Heart right ventricle (tissue), 16 donors: ENCODE results near the gene DRG2. TPM values are rescaled to one million over a fixed set of nuclear protein-coding genes. Genes with fewer than 3 reads are reported as not detected.

ENCODE experiments used
- ATAC-seq, 8 donors: fragments of 200-7000 bp; cut with Tn5 transposase; one replicate each; pipeline ENCODE4 v1.9.1; 2020; ENCODE audit warnings: mild to moderate bottlenecking in 8 of 8, moderate library complexity in 8 of 8, moderate number of reproducible peaks in 1 of 8
- DNase-seq, 2 donors: peaks; one replicate each; pipeline ENCODE4 v3.0.0-alpha.2; 2020
- H3K27ac ChIP-seq, 10 donors: fragments of 200-600 bp; sonication (generic) in 2 of 10; one replicate each; pipeline versions ENCODE4 v1.5.0 to v1.8.0; 2020 to 2022; ENCODE audit warnings: mild to moderate bottlenecking in 3 of 10
- H3K27me3 ChIP-seq, 7 donors: fragments of 200-600 bp; one replicate each; pipeline ENCODE4 v1.8.0; 2021 to 2022; ENCODE audit warnings: mild to moderate bottlenecking in 2 of 7
- H3K36me3 ChIP-seq, 9 donors: fragments of 200-600 bp; sonication (generic) in 1 of 9; one replicate each; pipeline versions ENCODE4 v1.5.0 to v1.8.0; 2020 to 2022; ENCODE audit warnings: mild to moderate bottlenecking in 2 of 9
- H3K4me1 ChIP-seq, 9 donors: fragments of 200-600 bp; sonication (generic) in 1 of 9; one replicate each; pipeline versions ENCODE4 v1.5.0 to v1.8.0; 2020 to 2022; ENCODE audit warnings: mild to moderate bottlenecking in 4 of 9
- H3K4me3 ChIP-seq, 10 donors: fragments of 200-600 bp; sonication (generic) in 2 of 10; one replicate each; pipeline versions ENCODE4 v1.5.0 to v1.8.0; 2020 to 2022; ENCODE audit warnings: mild to moderate bottlenecking in 7 of 10, moderate library complexity in 2 of 10
- H3K9me3 ChIP-seq, 11 donors: fragments of 200-600 bp in 10 of 11; sonication (generic) in 2 of 11; one replicate each; pipeline versions ENCODE4 v1.5.0 to v1.8.0; 2013 to 2022; ENCODE audit warnings: mild to moderate bottlenecking in 2 of 11, control low read depth in 1 of 11, moderate library complexity in 1 of 11
- WGBS, 2 donors: extraction: QIAGEN DNeasy Blood & Tissue Kit; methylation state at CpG; one replicate each; pipeline ENCODE4 v1.1.7; 2013; ENCODE audit warnings: inconsistent platforms in 1 of 2; 5-methylcytosine and 5-hydroxymethylcytosine counted together
- intact Hi-C, 10 donors: fragments of 100-400 bp; cut with DNase I; formaldehyde crosslinking; loops; one replicate each; pipeline versions ENCODE4 v1.11.1 to v1.14.2; 2022
- polyA plus RNA-seq, 2 donors: library from polyadenylated mRNA; stranded (reverse); fragments of 200-250 nt; gene quantifications; one replicate each; pipeline ENCODE4 v1.2.3, GENCODE V29; 2013
- total RNA-seq, 10 donors: library from RNA; stranded (reverse); fragmentation: NEBNext Ultra II Directional in 3 of 10; extraction: Animal tissue kit (Norgen Biotek cat#: 25700) in 3 of 10; gene quantifications; one replicate each; pipeline versions ENCODE4 v1.2.1 to v1.2.4, GENCODE V29; 2021 to 2023
- TF ChIP-seq, protein P1 (sequence below), 9 donors: fragments of 200-600 bp; sonication (generic) in 2 of 9; IDR thresholded peaks; one replicate each; pipeline versions ENCODE4 v1.5.0 to v1.8.0; 2021 to 2022; ENCODE audit warnings: antibody characterized with exemption in 9 of 9, mild to moderate bottlenecking in 5 of 9, moderate library complexity in 1 of 9
- donor health status: Arrhythmogenic right ventricular cardiomyopathy.
- donor health status: ischemic (EF 13 %, LVEDD 7.1; RV severe dilation, severe dysfunction).
- donor health status: healthy with polysubstance abuse.
- donor health status: DM: no; HTN: yes; CAD: no.
- donor health status: DM: no; HTN: no; CAD: no.
- donor health status: ischemic (EF 25% LVEDD 6.9; RV normal size, moderate dysfunction).
- donor health status: ischemic (EF 25% LVEDD 5.7; RV mildly dilated, moderate dysfunction).
- donor health status: healthy.
- donor health status: DM: yes; HTN: yes; CAD: no.
- donor health status: Ischemic cardiomyopathy.
- donor health status: ischemic (EF 35%, LVEDD 5.7; RV mildly dilated, moderate dysfunction).
- donor health status: nonischemic (EF 11% LVEDD 7.7; RV severe dilation, severe dysfunction).
- donor health status: DM: yes; HTN: yes; CAD: no.
- donor health status: PGD.
- donor health status: ischemic (EF 29% LVEDD 5.4; RV normal size, mild dysfunction).
- donor health status: nonischemic (EF 23%, LVEDD 6.1; RV moderate dilation, normal function).

DRG2 gene
- total and polyA plus RNA-seq, 12 donors = 18.1 to 44.3 (median 21.2) TPM

DNA sequence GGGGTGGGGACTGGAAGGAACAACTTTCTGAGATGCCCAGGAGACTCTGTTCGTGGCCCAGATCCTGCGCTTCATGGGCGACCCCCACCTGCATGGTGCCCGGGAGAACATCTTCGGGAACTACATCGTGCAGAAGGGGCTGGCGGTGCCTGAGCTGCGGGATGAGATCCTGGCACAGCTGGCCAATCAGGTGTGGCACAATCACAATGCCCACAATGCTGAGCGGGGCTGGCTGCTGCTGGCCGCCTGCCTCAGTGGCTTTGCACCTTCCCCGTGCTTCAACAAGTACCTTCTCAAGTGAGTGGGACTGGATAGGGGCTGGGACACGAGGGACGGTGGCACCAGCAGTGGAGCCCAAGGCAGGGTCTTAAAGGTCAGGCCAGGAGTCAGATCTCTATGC, 58.1 kb downstream of the DRG2 start:
- Histone ChIP-seq H3K4me1 (peaks cover 0 to 6% (median 0%) of the 10 kb centered on the region in 9 donors), H3K4me3 (no peak overlapping the region), H3K9me3 (no peaks in the 10 kb centered on the region), H3K27ac (no peak overlapping the region), H3K36me3 (no peaks in the 10 kb centered on the region), H3K27me3 (no peaks in the 10 kb centered on the region)
- ATAC-seq (no peak), DNase-seq (no peak)
- intact Hi-C loops = loop anchor here in 3 of 10 donors (10.0 kb wide), 2 partner anchors 59 to 69 kb away; no protein-coding TSS in a partner anchor
- WGBS, 2 donors = 86 to 91% methylated on average over 13 of the region's 13 CpGs
- TF ChIP-seq, protein P1, sequence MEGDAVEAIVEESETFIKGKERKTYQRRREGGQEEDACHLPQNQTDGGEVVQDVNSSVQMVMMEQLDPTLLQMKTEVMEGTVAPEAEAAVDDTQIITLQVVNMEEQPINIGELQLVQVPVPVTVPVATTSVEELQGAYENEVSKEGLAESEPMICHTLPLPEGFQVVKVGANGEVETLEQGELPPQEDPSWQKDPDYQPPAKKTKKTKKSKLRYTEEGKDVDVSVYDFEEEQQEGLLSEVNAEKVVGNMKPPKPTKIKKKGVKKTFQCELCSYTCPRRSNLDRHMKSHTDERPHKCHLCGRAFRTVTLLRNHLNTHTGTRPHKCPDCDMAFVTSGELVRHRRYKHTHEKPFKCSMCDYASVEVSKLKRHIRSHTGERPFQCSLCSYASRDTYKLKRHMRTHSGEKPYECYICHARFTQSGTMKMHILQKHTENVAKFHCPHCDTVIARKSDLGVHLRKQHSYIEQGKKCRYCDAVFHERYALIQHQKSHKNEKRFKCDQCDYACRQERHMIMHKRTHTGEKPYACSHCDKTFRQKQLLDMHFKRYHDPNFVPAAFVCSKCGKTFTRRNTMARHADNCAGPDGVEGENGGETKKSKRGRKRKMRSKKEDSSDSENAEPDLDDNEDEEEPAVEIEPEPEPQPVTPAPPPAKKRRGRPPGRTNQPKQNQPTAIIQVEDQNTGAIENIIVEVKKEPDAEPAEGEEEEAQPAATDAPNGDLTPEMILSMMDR (IDR thresholded peaks at IDR 0.05) = no peak

DNA sequence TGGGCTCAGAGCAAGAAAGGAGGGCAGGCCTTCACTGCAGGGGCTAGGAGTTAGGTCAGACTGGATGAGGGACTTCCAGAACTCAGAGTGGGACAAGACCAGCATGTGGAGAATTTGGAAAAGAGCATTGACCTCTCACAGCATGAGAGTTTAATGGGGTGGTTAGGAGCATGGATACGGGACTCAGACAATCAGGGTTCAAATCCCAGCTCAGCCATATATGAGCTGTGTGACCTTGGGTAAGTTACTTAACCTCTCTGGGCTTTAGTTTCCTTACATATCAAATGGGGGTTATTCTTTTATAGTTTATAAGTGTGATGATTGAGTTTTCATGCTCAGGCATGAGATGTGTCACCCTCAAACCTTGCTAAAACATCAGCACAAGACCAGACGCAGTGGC, 58.5 kb downstream of the DRG2 start:
- Histone ChIP-seq H3K9me3 (no peaks in the 10 kb centered on the region), H3K4me3 (no peak overlapping the region), H3K36me3 (no peaks in the 10 kb centered on the region), H3K4me1 (peaks cover 0 to 1% (median 0%) of the 10 kb centered on the region in 9 donors), H3K27me3 (no peaks in the 10 kb centered on the region), H3K27ac (no peak overlapping the region)
- WGBS, 2 donors = 88 to 94% methylated on average over 2 of the region's 2 CpGs
- intact Hi-C loops = loop anchor here in 3 of 10 donors (10.0 kb wide), 2 partner anchors 59 to 69 kb away; no protein-coding TSS in a partner anchor
- TF ChIP-seq, protein P1 (IDR thresholded peaks at IDR 0.05) = no peak
- DNase-seq (no peak), ATAC-seq (no peak)

DNA sequence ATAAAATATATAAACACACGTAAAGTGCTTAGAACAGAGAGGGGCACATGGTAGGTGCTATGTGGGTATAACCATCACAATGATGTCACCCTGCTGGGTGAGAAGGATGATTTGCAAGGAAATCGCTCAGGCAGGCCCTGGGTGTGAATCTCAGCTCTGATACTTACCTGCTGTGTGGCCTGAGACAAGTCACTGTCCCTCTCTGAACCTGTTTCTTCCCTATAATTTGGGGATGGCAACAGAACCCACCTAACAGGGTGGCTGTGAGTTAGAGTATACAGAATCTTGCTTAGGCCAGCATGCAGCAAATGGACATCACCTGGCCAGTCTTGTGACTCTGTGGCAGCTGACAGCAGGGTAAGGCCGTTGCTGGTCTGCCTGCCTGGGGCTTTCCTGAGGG, 59.2 kb downstream of the DRG2 start:
- Histone ChIP-seq H3K4me1 (no peaks in the 10 kb centered on the region), H3K36me3 (no peaks in the 10 kb centered on the region), H3K9me3 (no peaks in the 10 kb centered on the region), H3K27me3 (no peaks in the 10 kb centered on the region), H3K27ac (no peak overlapping the region), H3K4me3 (no peak overlapping the region)
- intact Hi-C loops = loop anchor here in 3 of 10 donors (10.0 kb wide), 2 partner anchors 58 to 68 kb away; no protein-coding TSS in a partner anchor
- ATAC-seq (no peak), DNase-seq (no peak)
- TF ChIP-seq, protein P1 (IDR thresholded peaks at IDR 0.05) = no peak
- WGBS, 2 donors = 84 to 87% methylated on average over 3 of the region's 3 CpGs

DNA sequence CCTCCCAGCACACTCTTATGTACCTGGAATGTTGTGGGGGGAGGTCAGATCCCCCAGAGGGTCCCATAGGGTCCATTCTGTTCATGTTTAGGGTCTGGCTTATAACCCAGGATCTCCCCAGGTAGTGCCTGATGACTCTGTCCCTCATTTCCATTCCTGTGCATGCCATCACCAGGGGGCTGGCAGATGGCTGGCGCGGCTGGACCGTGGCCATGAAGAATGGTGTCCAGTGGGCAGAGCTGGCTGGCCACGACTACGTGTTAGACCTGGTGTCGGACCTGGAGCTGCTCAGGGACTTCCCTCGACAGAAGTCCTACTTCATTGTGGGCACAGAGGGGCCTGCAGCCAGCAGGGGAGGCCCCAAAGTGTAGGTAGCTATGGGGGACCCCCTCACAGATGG, 60.8 kb downstream of the DRG2 start:
- TF ChIP-seq, protein P1 (IDR thresholded peaks at IDR 0.05) = no peak
- 85 to 91% methylated on average over 7 of the region's 7 CpGs for WGBS, 2 donors
- H3K4me3 ChIP-seq = no peak overlapping the region
- intact Hi-C loops = loop anchor here in 3 of 10 donors (10.0 kb wide), 2 partner anchors 56 to 66 kb away; no protein-coding TSS in a partner anchor
- peaks cover 0 to 11% (median 8%) of the 10 kb centered on the region in 9 donors for H3K4me1 ChIP-seq
- no peaks in the 10 kb centered on the region for H3K9me3 ChIP-seq
- DNase-seq (no peak), ATAC-seq (no peak)
- H3K27me3 ChIP-seq = no peaks in the 10 kb centered on the region
- H3K27ac ChIP-seq = no peak overlapping the region
- H3K36me3 ChIP-seq = no peaks in the 10 kb centered on the region
